GM15510 (cell line): ENCODE data around the gene U2AF1L4.

Experiments
- POLR2A ChIP-seq: IDR thresholded peaks from 3 replicates; pipeline ENCODE4 v1.6.1; 2011; ENCODE audit warnings: borderline replicate concordance; ENCODE audit not compliant: insufficient read length; ENCODE audit errors: extremely low read depth

Gene U2AF1L4

DNA sequence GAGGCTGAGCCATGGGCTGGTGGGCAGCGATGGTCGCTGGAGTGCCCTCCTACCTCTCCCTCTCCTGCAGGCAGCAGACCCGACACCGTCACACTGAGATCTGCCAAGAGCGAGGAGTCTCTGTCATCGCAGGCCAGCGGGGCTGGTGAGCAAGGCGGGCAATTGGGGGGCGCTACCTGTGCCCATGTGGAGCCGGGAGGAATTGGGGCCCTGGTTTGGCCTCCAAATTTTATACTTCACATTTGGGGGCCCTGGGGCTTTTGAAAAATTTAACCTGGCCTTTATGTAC, 40.1 kb upstream of the U2AF1L4 start:
- no peak for TF ChIP-seq POLR2A

DNA sequence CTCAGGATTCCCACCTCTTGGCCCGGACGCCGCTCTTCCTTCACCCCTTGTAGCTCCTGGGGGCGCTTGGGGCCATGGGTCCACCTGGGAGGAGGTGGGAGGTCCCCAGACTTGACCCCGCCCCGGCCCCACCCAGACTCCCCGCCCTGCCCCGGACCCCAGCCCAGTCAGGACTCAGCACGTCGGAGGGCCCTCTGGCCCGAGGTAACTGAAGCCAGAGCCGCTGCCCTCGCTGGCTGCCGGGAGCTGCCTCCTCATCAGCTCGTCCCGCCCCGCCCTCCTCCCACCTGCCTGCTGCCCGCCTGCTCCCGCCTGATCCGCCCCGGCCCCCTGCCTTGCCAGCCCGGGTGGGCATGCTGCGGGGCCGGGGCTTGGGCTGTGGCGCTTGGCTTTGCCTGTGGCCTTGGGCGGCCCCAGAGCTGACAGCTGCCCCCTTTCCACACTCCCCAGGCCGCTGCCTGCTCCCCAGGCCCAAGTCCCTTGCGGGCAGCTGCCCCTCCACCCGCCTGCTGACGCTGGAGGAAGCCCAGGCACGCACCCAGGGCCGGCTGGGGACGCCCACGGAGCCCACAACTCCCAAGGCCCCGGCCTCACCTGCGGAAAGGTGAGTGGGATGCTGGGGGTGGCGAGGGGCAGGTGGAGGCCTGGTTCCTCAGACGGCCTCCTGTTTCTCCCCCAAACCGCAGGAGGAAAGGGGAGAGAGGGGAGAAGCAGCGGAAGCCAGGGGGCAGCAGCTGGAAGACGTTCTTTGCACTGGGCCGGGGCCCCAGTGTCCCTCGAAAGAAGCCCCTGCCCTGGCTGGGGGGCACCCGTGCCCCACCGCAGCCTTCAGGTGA, 39.5 kb upstream of the U2AF1L4 start:
- TF ChIP-seq POLR2A, result no peak

DNA sequence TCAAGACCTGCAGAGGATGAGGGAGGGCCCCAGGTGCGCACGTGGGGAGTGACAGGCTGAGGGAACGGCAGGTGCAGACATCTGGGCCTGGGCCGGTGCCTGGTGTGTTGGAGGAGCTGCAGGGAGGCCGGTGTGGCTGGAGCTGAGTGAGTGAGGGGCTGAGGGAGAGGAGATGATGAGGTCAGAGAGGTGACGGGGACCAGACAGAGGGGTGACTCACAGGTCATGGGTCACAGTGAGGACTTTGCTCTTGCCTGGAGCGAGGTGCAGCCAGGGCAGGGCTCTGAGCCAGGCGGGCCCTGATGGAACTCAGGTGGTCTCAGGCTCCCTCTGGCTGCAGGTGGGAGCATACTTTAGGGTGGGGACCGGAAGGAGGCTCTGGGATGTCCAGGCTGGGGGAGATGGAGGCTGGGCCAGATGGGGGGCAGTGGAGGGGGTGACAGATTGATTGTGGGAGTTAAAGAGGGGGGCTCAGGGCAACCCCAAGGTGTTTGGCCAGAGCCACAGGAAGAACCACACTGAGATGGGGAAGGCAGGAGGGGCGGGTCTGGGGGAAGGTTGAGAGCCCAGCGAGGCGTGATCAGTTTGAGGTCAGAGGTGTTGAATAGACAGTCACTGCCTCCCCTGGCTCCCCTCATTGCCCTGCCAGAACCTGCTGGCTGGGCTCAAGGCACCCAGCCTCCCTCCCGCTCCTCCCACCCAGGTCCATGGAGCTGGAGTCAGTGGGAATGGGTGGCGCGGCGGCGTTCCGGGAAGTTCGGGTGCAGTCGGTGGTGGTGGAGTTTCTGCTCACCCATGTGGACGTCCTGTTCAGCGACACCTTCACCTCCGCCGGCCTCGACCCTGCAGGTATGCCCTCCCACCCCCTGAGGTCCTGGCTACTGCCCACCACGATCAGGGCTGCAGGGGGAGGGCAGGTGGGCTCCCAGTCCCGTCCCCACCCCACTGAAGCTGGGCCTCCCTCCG, 38.5 kb upstream of the U2AF1L4 start:
- no peak for TF ChIP-seq POLR2A

DNA sequence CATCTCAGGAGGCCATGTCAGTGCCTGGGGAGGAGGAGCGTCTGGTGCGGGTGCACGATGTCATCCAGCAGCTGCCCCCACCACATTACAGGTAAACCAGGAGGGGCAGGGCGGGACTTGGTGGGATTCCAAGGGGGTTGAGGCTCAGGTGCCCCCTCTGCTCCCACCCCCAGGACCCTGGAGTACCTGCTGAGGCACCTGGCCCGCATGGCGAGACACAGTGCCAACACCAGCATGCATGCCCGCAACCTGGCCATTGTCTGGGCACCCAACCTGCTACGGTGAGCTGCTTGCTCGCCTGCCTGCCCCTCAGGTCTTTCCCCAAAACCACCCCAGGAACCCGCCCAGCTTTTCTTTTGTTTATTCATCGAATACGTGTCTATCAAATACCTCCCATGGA, 37.4 kb upstream of the U2AF1L4 start:
- no peak for TF ChIP-seq POLR2A

DNA sequence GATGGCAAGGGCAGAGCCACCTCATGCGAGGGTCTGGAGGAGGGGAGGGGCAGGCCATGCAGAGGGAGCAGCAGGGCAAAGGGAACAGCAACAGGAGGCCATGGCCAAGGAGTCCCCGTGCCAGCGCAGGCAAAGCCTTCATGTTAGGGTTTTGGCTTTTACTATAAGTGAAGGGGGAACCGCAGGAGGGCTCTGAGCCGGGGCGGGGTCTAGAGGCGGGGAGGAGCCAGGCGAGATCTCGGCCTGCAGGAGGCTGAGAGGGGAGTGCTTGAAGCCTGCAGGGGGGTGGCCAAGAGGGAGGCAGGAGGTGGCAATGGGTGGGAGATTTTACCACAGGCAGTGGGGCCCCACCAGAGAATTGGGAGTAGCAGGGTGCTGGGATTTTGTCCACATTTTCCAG, 36.4 kb upstream of the U2AF1L4 start:
- TF ChIP-seq POLR2A, result no peak

DNA sequence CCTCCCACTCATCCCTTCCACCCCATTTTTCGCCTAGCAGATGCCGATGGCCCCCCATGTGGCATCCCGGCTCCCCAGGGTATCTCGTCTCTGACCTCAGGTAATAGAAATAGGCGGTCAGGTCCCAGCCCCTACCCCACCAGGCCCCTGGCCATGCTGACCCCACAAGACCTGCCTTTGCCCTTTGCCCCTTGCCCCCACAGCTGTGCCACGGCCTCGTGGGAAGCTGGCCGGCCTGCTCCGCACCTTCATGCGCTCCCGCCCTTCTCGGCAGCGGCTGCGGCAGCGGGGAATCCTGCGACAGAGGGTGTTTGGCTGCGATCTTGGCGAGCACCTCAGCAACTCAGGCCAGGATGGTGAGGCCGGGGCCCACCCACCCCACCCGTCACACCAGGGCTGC, 35.5 kb upstream of the U2AF1L4 start:
- TF ChIP-seq POLR2A, result no peak

DNA sequence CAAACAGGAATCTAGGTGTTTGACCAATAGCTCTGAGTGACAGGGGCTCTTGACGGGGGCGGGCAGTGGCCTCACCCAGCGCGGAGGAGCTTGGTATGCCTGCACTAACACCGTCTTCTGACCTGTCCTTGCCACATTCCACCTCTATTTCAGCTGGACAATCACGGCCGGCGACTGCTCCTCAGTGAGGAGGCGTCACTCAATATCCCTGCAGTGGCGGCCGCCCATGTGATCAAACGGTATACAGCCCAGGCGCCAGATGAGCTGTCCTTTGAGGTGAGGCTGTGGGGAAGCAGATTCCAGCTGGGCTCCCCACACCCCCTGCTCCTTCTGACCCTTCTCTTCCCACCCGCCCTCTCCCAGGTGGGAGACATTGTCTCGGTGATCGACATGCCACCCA, 34.8 kb upstream of the U2AF1L4 start:
- no peak for TF ChIP-seq POLR2A

DNA sequence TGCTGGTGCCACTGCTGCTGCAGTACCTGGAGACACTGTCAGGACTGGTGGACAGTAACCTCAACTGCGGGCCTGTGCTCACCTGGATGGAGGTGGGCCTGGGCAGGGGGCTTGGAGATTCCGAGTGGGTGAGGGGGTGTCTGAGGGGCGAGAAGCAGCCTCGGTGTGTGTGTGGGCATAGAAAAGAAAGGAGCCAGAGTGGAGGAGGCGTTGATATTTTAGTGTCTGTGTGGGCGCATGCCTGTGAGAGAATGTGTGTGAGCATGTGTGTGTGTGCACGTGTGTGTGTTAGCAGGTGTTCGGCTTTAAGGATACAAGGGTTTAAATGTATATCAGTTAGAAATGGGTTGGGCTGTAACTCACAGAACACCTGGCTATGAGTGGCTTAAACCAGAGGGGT, 33.8 kb upstream of the U2AF1L4 start:
- no peak for TF ChIP-seq POLR2A

DNA sequence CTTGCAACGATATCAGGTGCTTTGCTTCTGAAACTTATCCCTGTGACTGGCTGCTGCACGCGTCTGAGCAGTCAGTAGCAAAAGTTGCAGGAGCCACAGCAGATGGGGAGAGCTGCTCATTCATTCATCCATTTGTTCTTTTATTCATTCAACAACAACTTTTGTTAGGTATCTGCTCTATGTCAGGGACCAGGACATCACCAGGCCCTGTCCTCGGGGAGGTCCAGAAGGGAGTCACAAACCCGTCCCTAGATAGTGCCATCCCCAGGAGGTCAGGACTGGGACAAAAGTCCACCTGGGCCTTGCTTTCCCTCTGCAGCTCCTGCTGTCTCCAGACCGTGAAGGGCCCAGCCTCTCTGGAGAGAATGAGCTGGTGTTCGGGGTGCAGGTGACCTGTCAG, 32.7 kb upstream of the U2AF1L4 start:
- no peak for TF ChIP-seq POLR2A

DNA sequence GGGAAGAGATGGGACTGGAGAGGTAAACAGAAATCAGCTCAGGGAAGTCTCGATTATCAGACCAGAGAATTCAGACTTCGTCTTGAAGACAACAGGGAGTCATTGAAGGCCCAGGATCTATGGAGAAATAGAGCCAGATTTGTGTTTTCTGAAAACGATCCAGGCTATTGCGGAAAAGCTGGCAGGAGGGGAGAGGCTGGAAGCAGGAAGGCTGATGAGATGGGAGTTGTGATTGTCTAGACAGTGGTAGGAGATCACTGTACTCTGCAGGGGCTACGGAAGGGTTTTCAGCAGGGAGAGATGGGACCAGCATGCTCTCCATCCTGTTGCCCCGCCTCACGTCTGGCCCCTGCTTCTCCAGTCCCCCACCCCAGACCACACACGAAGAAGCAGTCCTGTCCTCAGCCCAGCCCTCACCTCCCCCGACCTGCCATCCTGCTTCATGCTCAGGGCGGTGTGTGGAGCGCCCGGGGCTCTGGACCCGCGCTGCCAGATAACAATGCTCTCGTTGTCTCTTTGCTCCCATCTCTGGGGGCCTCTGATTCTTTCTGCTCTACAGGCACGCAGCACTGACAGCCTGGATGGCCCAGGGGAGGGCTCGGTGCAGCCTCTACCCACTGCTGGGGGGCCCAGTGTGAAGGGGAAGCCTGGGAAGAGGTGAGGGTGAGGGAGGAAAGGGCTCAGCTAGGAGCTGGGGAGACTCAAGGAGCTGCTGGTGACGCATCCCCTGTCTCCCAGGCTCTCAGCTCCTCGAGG, 32.0 kb upstream of the U2AF1L4 start:
- no peak for TF ChIP-seq POLR2A

DNA sequence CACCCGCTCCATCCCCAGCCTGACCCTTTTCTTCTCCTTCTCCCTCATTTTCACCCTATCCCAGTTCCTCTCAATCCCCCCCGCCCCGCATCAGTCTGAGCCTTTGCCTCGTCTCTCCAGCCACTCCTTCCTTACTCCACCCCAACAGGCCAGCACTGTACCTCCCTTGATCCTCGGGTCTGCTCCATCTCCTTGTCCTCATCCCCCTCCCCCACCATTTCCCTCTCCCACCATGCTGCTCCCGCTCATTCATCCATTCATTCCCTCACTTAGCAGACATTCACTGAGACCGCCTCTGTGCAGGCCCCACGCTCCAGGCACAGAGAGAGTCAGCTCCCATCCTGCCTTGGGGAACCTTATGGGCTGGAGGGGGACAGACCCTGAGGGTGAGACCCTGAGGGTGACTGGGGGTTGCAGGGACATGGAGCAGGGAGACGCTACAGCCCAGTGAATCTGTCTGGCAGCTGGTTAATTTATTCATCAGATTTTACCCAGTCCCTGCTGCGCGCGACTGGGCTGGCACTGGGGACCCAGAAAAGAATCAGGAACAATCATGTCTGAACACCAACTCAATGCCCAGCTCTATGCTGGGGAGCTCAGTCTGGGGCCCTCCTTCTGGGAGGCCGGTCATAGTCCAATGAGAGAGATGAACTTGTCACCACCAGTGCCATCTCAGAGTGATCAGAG, 31.0 kb upstream of the U2AF1L4 start:
- no peak for TF ChIP-seq POLR2A

DNA sequence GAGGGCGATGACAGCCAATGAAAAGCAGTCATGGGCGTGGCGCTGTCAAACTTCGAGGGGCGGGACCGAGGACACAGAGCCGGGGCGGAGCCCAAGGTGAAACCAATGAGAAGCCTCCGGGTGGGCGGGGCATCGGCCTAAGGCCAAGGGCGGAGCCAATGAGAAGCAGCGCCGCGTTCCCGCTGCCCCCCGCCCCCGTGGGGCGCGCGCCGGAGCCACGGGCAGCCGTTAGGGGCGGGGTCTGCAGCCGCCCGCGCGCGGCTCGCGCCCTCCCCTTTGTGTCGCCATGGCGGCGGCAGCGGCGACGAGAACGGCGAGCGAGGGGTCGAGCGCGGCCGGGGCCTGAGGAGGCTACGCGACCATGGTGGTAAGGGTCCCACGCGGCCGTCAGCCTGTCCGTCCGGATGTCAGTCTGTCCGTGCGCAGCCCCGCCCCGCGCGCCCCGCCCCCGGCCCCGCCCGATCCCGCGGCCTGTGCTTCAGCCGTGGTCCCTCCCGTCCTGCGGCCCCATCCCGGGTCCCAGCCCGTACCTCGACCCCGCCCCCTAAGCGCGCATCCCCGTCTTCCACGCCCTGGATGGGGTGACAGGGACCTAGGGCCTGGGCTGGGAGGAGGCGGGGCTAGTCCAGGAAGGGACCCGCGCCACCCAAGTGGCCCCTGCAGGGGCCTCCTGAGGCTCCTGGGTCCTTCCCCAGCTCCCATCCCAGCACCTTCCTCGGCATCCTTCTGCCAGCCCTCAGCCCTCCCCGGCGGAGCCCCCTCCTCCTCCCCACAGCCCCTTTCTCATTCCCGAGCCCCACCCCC, 30.3 kb upstream of the U2AF1L4 start, which contains the start of gene ARHGAP33:
TSS of gene ARHGAP33 (plus strand) at position 267 of the 804 bp plus-strand sequence. CDS start at position 362, 95 bp downstream.
- TF ChIP-seq POLR2A, result peak; percentile 51

DNA sequence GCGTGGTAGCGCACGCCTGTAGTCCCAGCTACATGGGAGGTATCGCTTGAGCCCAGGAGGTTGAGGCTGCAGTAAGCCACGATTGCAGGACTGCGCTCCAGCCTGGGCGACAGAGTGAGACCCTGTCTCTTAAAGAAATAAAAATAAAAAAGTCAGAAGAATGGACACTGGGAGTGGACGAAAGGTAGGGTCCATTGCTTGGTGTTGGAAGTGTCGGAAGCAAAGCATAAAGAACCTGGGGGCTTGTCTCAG, 29.8 kb upstream of the U2AF1L4 start:
- TF ChIP-seq POLR2A, result no peak

DNA sequence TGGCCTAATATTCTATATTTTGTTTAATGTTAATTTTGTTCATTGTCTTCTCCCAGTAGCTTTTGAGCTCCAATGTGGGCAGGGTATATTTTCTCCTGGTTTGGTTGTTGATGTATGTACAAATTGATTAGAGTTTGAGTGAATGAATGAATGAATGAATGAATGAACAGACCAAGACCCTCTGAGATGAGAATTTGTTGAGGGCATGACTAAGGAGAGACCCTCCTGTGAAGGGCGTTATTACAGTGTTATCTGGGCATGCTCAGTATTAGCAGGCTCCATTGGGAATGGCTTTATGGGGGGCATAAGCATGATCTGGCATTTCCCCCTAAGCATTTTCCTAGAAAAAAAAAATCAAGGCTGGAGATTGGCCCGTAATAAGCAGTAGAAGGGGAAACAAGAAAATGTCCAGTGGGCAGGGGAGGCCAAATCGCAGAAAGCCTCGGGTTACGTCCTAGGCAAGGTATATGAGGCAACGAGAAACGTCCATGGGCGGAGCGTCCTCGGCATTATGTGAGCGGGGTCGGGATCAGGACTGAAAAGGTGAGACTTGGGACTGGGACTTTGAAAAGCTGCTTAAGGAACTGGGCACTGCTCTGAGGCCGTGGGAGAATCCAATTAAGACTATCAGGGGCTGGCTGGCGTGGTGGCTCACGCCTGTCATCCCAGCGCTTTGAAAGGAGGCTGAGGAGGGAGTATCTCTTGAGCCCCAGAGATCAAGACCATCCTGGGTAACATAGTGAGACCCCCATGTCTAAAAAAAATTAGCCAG, 29.2 kb upstream of the U2AF1L4 start:
- TF ChIP-seq POLR2A, result no peak
